Measurements from ENCODE around the gene TEX35.

The TEX35 gene

GRCh38 chr1:178563099-178563820, 50.4 kb downstream of the TEX35 start:
- Histone ChIP-seq H3K9ac (ENCODE audit: low read depth, low read length) (no peak overlapping the region), H4K20me1 (ENCODE audit: insufficient read depth, low read length) (no peaks in the 10 kb centered on the region), H3K4me2 (ENCODE audit: insufficient read depth, low read length) (no peak overlapping the region), H3K9me3 (ENCODE audit: insufficient read depth, low read length, severe bottlenecking) (no peaks in the 10 kb centered on the region), H3K4me3 (ENCODE audit: low read depth in 1 of 2, low read length in 2 of 2) (no peak overlapping the region), H3K27me3 (ENCODE audit: insufficient read depth, low read length, poor library complexity) (peaks cover 3% of the 10 kb centered on the region), H3K79me2 (ENCODE audit: insufficient read depth, low read length) (no peaks in the 10 kb centered on the region), H2AFZ (ENCODE audit: low read depth, low read length) (no peak overlapping the region), H3K36me3 (ENCODE audit: insufficient read depth, low read length) (no peaks in the 10 kb centered on the region), H3K27ac (ENCODE audit: low read length) (no peak overlapping the region), H3K4me1 (ENCODE audit: insufficient read depth, low read length) (no peaks in the 10 kb centered on the region)
- no peak for TF ChIP-seq CTCF (IDR thresholded peaks at IDR 0.05; ENCODE audit: borderline replicate concordance, extremely low read depth, low read length, poor library complexity, severe bottlenecking)
- TF ChIP-seq EZH2 (IDR thresholded peaks at IDR 0.05; ENCODE audit: borderline replicate concordance, low read depth, low read length, severe bottlenecking): no peak
- DNase-seq (no peak), ATAC-seq (ENCODE audit: insufficient read depth, low read depth) (no peak)

GRCh38 chr1:178564086-178564782, 51.3 kb downstream of the TEX35 start:
- no peaks in the 10 kb centered on the region for H3K79me2 ChIP-seq (ENCODE audit: insufficient read depth, low read length)
- H3K4me2 ChIP-seq (ENCODE audit: insufficient read depth, low read length): no peak overlapping the region
- no peak overlapping the region for H3K27ac ChIP-seq (ENCODE audit: low read length)
- no peaks in the 10 kb centered on the region for H3K9me3 ChIP-seq (ENCODE audit: insufficient read depth, low read length, severe bottlenecking)
- H4K20me1 ChIP-seq (ENCODE audit: insufficient read depth, low read length): no peaks in the 10 kb centered on the region
- no peak overlapping the region for H3K9ac ChIP-seq (ENCODE audit: low read depth, low read length)
- no peaks in the 10 kb centered on the region for H3K4me1 ChIP-seq (ENCODE audit: insufficient read depth, low read length)
- no peaks in the 10 kb centered on the region for H3K36me3 ChIP-seq (ENCODE audit: insufficient read depth, low read length)
- H2AFZ ChIP-seq (ENCODE audit: low read depth, low read length): no peak overlapping the region
- H3K27me3 ChIP-seq (ENCODE audit: insufficient read depth, low read length, poor library complexity): peaks cover 3% of the 10 kb centered on the region
- ATAC-seq (ENCODE audit: insufficient read depth, low read depth): no peak
- H3K4me3 ChIP-seq (ENCODE audit: low read depth in 1 of 2, low read length in 2 of 2): no peak overlapping the region
- DNase-seq: no peak
- no peak for TF ChIP-seq CTCF (IDR thresholded peaks at IDR 0.05; ENCODE audit: borderline replicate concordance, extremely low read depth, low read length, poor library complexity, severe bottlenecking)
- TF ChIP-seq EZH2 (IDR thresholded peaks at IDR 0.05; ENCODE audit: borderline replicate concordance, low read depth, low read length, severe bottlenecking): no peak

- Histone ChIP-seq H3K27ac (ENCODE audit: low read length) (no peak overlapping the region), H3K4me3 (ENCODE audit: low read depth in 1 of 2, low read length in 2 of 2) (no peak overlapping the region), H3K36me3 (ENCODE audit: insufficient read depth, low read length) (no peaks in the 10 kb centered on the region), H2AFZ (ENCODE audit: low read depth, low read length) (no peak overlapping the region), H3K4me2 (ENCODE audit: insufficient read depth, low read length) (no peak overlapping the region), H4K20me1 (ENCODE audit: insufficient read depth, low read length) (no peaks in the 10 kb centered on the region), H3K79me2 (ENCODE audit: insufficient read depth, low read length) (no peaks in the 10 kb centered on the region), H3K27me3 (ENCODE audit: insufficient read depth, low read length, poor library complexity) (peaks cover 3% of the 10 kb centered on the region), H3K9ac (ENCODE audit: low read depth, low read length) (no peak overlapping the region), H3K9me3 (ENCODE audit: insufficient read depth, low read length, severe bottlenecking) (no peaks in the 10 kb centered on the region), H3K4me1 (ENCODE audit: insufficient read depth, low read length) (no peaks in the 10 kb centered on the region)
- DNase-seq: no peak
- no peak for ATAC-seq (ENCODE audit: insufficient read depth, low read depth)
- TF ChIP-seq CTCF (IDR thresholded peaks at IDR 0.05; ENCODE audit: borderline replicate concordance, extremely low read depth, low read length, poor library complexity, severe bottlenecking) (no peak), EZH2 (IDR thresholded peaks at IDR 0.05; ENCODE audit: borderline replicate concordance, low read depth, low read length, severe bottlenecking) (no peak)
Observed at GRCh38 chr1:178564783-178565180, 51.9 kb downstream of the TEX35 start.

Measured in DND-41 (cell line).